Measurements from ENCODE around the gene PDGFC. TPM values are rescaled to one million over a fixed set of nuclear protein-coding genes. Genes with fewer than 3 reads are reported as not detected.

The PDGFC gene
- total RNA-seq, 4 donors from 2014 or later: 28.0 to 43.9 (median 34.8) TPM

- no peak for ATAC-seq
- H3K9me3 ChIP-seq: no peaks in the 10 kb centered on the region
- no peaks in the 10 kb centered on the region for H3K36me3 ChIP-seq
- no peaks in the 10 kb centered on the region for H3K4me1 ChIP-seq
- no peak overlapping the region for H3K27ac ChIP-seq
- H3K27me3 ChIP-seq: no peaks in the 10 kb centered on the region
- no peak overlapping the region for H3K4me3 ChIP-seq
- TF ChIP-seq POLR2AphosphoS5 (IDR thresholded peaks at IDR 0.05) (no peak), CTCF (IDR thresholded peaks at IDR 0.05) (no peak), EP300 (IDR thresholded peaks at IDR 0.05) (no peak), POLR2A (IDR thresholded peaks at IDR 0.05) (no peak)
- 82 to 89% methylated on average over 4 of the region's 4 CpGs for WGBS, 2 donors (ENCODE audit: low coverage in 1 of 2)
Measured at GRCh38 chr4:156811963-156812362, 159.6 kb downstream of the PDGFC start.

- H3K4me1 ChIP-seq: no peaks in the 10 kb centered on the region
- no peaks in the 10 kb centered on the region for H3K27me3 ChIP-seq
- no peak for TF ChIP-seq CTCF (IDR thresholded peaks at IDR 0.05)
- no peak for TF ChIP-seq POLR2A (IDR thresholded peaks at IDR 0.05)
- TF ChIP-seq POLR2AphosphoS5 (IDR thresholded peaks at IDR 0.05): no peak
- no peak for TF ChIP-seq EP300 (IDR thresholded peaks at IDR 0.05)
- 64 to 88% methylated on average over 5 of the region's 5 CpGs for WGBS, 2 donors (ENCODE audit: low coverage in 1 of 2)
- H3K36me3 ChIP-seq: no peaks in the 10 kb centered on the region
- no peak for ATAC-seq
- H3K27ac ChIP-seq: no peak overlapping the region
- no peak overlapping the region for H3K4me3 ChIP-seq
- H3K9me3 ChIP-seq: no peaks in the 10 kb centered on the region
Measured at GRCh38 chr4:156811286-156811685, 160.3 kb downstream of the PDGFC start.

- no peak for ATAC-seq
Measured at GRCh38 chr4:156805696-156806095, 165.9 kb downstream of the PDGFC start.

DNA sequence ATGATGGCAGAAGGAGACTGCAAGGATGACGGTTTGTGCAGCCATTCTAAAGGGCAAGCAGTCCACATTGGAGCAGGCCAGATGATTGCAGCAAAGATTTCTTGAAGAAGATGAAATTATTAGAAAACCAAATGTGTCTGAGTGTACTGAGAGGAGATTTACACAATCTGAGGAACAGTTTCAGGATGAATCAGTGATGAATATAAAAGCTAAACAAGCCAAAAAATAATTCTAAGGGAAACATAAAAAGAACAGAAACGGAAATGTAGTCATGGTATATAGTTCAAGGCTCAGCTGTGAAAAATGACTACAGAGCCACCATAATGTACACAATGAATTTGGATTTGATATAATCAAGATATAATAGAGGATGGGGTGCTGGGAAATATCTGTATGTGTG is 168.5 kb downstream of the PDGFC start:
- Histone ChIP-seq H3K9me3 (no peaks in the 10 kb centered on the region), H3K27me3 (no peaks in the 10 kb centered on the region), H3K36me3 (no peaks in the 10 kb centered on the region), H3K27ac (no peak overlapping the region), H3K4me1 (peaks cover 4 to 15% (median 9%) of the 10 kb centered on the region in 3 donors), H3K4me3 (no peak overlapping the region)
- 55 to 56% methylated on average over 1 to 2 of the region's 2 CpGs for WGBS, 2 donors (ENCODE audit: low coverage in 1 of 2)
- no peak for ATAC-seq
- TF ChIP-seq CTCF (IDR thresholded peaks at IDR 0.05) (no peak), POLR2AphosphoS5 (IDR thresholded peaks at IDR 0.05) (no peak), EP300 (IDR thresholded peaks at IDR 0.05) (no peak), POLR2A (IDR thresholded peaks at IDR 0.05) (no peak)

More at GRCh38 chr4:156805696-156806095, 165.9 kb downstream of the PDGFC start:
- TF ChIP-seq POLR2A (IDR thresholded peaks at IDR 0.05): no peak
- no peak for TF ChIP-seq CTCF (IDR thresholded peaks at IDR 0.05)
- no peak overlapping the region for H3K4me3 ChIP-seq
- no peaks in the 10 kb centered on the region for H3K9me3 ChIP-seq
- no peak overlapping the region for H3K27ac ChIP-seq
- WGBS, 2 donors (ENCODE audit: low coverage in 1 of 2): 55 to 72% methylated on average over 2 of the region's 2 CpGs
- no peaks in the 10 kb centered on the region for H3K27me3 ChIP-seq
- no peaks in the 10 kb centered on the region for H3K36me3 ChIP-seq
- no peaks in the 10 kb centered on the region for H3K4me1 ChIP-seq

DNA sequence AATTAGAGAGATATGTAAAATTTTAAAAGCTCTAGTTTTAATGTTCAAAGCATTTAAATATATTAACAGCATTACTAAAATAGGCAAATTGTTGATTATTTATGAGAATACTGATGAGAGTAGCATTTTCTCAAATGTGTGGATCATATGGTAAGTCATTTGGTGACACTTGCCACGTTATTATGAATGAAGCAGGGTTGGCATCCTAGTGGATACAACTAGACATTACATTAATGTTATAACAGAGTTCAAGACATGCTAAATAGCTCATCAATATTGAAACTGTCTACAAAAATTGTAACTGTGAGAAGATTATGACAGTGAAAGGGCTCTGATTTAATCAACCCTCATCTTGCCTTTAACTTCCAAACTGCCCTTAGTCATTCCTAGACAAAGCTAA is 171.1 kb downstream of the PDGFC start:
- H3K36me3 ChIP-seq: no peaks in the 10 kb centered on the region
- no peaks in the 10 kb centered on the region for H3K9me3 ChIP-seq
- no peaks in the 10 kb centered on the region for H3K27me3 ChIP-seq
- ATAC-seq: no peak
- TF ChIP-seq EP300 (IDR thresholded peaks at IDR 0.05): no peak
- TF ChIP-seq POLR2A (IDR thresholded peaks at IDR 0.05): no peak
- no peak for TF ChIP-seq CTCF (IDR thresholded peaks at IDR 0.05)
- no peak for TF ChIP-seq POLR2AphosphoS5 (IDR thresholded peaks at IDR 0.05)
- no peak overlapping the region for H3K27ac ChIP-seq
- no peak overlapping the region for H3K4me3 ChIP-seq
- 72 to 86% methylated on average over 1 of the region's 1 CpG for WGBS, 2 donors (ENCODE audit: low coverage in 1 of 2)
- H3K4me1 ChIP-seq: peaks cover 4 to 20% (median 9%) of the 10 kb centered on the region in 3 donors

Measured in gastroesophageal sphincter (tissue), 4 donors.